ENCODE results near the gene UMPS.

- TF ChIP-seq CTCF (IDR thresholded peaks at IDR 0.05) (no peak), EZH2phosphoT487 (IDR thresholded peaks at IDR 0.05) (no peak)
These were observed 39.2 kb downstream of the UMPS start for GRCh38 chr3:124769462-124769861.
